ENCODE results near the gene CNIH2. TPM values are rescaled to one million over a fixed set of nuclear protein-coding genes. Genes with fewer than 3 reads are reported as not detected.

Gene CNIH2
- total and polyA plus RNA-seq, 2 experiments from 2014 or later = 4.3 to 9.2 TPM

- Histone ChIP-seq H3K9me2 (ENCODE audit: insufficient read depth) (no peaks in the 10 kb centered on the region), H3K4me2 (no peak overlapping the region), H3K79me2 (replicated peaks; ENCODE audit: insufficient read depth) (no peaks in the 10 kb centered on the region), H3K27ac (ENCODE audit: low read depth) (no peak overlapping the region), H3F3A (replicated peaks; ENCODE audit: low read depth) (peaks cover 12% of the 10 kb centered on the region; the same call in 1 of the 2 replicates), H3K4me3 (no peak overlapping the region), H3K4me1 (ENCODE audit: insufficient read depth) (peaks cover 17% of the 10 kb centered on the region), H3K36me3 (ENCODE audit: insufficient read depth) (no peaks in the 10 kb centered on the region), H4K20me1 (replicated peaks; ENCODE audit: insufficient read depth) (no peaks in the 10 kb centered on the region), H3K27me3 (ENCODE audit: insufficient read depth) (no peaks in the 10 kb centered on the region), H2AFZ (no peak overlapping the region)
- H3K4me3 Mint-ChIP-seq = no peak overlapping the region
- TF ChIP-seq POLR2AphosphoS5 (IDR thresholded peaks at IDR 0.05; ENCODE audit: low read depth) = no peak
- TF ChIP-seq ZNF462 (CRISPR knock-in tag; IDR thresholded peaks at IDR 0.05) = no peak
- TF ChIP-seq EZH2phosphoT487 (IDR thresholded peaks at IDR 0.05; ENCODE audit: unreplicated experiment) = no peak
- TF ChIP-seq JUNB (IDR thresholded peaks at IDR 0.05; ENCODE audit: unreplicated experiment) = no peak
- TF ChIP-seq ETS1 (IDR thresholded peaks at IDR 0.05) = no peak
- TF ChIP-seq ZNF331 (CRISPR knock-in tag; IDR thresholded peaks at IDR 0.05; ENCODE audit: low read depth) = no peak
- no peak for TF ChIP-seq NANOG (IDR thresholded peaks at IDR 0.05; ENCODE audit: borderline replicate concordance)
- TF ChIP-seq, protein P1, sequence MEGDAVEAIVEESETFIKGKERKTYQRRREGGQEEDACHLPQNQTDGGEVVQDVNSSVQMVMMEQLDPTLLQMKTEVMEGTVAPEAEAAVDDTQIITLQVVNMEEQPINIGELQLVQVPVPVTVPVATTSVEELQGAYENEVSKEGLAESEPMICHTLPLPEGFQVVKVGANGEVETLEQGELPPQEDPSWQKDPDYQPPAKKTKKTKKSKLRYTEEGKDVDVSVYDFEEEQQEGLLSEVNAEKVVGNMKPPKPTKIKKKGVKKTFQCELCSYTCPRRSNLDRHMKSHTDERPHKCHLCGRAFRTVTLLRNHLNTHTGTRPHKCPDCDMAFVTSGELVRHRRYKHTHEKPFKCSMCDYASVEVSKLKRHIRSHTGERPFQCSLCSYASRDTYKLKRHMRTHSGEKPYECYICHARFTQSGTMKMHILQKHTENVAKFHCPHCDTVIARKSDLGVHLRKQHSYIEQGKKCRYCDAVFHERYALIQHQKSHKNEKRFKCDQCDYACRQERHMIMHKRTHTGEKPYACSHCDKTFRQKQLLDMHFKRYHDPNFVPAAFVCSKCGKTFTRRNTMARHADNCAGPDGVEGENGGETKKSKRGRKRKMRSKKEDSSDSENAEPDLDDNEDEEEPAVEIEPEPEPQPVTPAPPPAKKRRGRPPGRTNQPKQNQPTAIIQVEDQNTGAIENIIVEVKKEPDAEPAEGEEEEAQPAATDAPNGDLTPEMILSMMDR (conservative IDR thresholded peaks at IDR 0.05; ENCODE audit: low read depth in 2 of 2) = no peak
- no peak for TF ChIP-seq CREB1 (CRISPR knock-in tag; IDR thresholded peaks at IDR 0.05; ENCODE audit: low read depth)
- TF ChIP-seq ZNF114 (CRISPR knock-in tag; IDR thresholded peaks at IDR 0.05) = no peak
- no peak for TF ChIP-seq EZH2 (IDR thresholded peaks at IDR 0.05; ENCODE audit: low read depth, unreplicated experiment)
- TF ChIP-seq, protein P2, sequence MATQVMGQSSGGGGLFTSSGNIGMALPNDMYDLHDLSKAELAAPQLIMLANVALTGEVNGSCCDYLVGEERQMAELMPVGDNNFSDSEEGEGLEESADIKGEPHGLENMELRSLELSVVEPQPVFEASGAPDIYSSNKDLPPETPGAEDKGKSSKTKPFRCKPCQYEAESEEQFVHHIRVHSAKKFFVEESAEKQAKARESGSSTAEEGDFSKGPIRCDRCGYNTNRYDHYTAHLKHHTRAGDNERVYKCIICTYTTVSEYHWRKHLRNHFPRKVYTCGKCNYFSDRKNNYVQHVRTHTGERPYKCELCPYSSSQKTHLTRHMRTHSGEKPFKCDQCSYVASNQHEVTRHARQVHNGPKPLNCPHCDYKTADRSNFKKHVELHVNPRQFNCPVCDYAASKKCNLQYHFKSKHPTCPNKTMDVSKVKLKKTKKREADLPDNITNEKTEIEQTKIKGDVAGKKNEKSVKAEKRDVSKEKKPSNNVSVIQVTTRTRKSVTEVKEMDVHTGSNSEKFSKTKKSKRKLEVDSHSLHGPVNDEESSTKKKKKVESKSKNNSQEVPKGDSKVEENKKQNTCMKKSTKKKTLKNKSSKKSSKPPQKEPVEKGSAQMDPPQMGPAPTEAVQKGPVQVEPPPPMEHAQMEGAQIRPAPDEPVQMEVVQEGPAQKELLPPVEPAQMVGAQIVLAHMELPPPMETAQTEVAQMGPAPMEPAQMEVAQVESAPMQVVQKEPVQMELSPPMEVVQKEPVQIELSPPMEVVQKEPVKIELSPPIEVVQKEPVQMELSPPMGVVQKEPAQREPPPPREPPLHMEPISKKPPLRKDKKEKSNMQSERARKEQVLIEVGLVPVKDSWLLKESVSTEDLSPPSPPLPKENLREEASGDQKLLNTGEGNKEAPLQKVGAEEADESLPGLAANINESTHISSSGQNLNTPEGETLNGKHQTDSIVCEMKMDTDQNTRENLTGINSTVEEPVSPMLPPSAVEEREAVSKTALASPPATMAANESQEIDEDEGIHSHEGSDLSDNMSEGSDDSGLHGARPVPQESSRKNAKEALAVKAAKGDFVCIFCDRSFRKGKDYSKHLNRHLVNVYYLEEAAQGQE (IDR thresholded peaks at IDR 0.05; ENCODE audit: unreplicated experiment) = no peak
- TF ChIP-seq STAT1 (IDR thresholded peaks at IDR 0.05; ENCODE audit: unreplicated experiment) = no peak
- DNase-seq (ENCODE audit: low spot score) (no peak), ATAC-seq (no peak)
- H3K9me3 Mint-ChIP-seq = no peaks in the 10 kb centered on the region
- H3K4me1 Mint-ChIP-seq = peaks cover 21% of the 10 kb centered on the region
- no peaks in the 10 kb centered on the region for H3K36me3 Mint-ChIP-seq (ENCODE audit: low read depth)
- peaks cover 10% of the 10 kb centered on the region for H3K27me3 Mint-ChIP-seq (ENCODE audit: insufficient read depth, low read depth, poor library complexity)
- no peak overlapping the region for H3K27ac Mint-ChIP-seq
Observed at GRCh38 chr11:66309475-66309874, 31.5 kb downstream of the CNIH2 start.

Data from GM23338 (cell line).